IMR-90 (cell line): ENCODE results near the gene SLC25A6. TPM values are rescaled to one million over a fixed set of nuclear protein-coding genes. Genes with fewer than 3 reads are reported as not detected.
A peak's percentile ranks its signal among the peaks of the same experiment; 100 is the strongest.
"Not testable (repeated sequence)": the region's sequence is repeated elsewhere in the genome, so short reads cannot be mapped to it uniquely, and the experiment has no call there.

Source experiments
- ATAC-seq: fragments of 200-7000 bp; cut with Tn5 transposase; 2 replicates; pipeline ENCODE4 v1.9.1; 2020; ENCODE audit warnings: low read depth, mild to moderate bottlenecking, moderate library complexity
- BruUV-seq: library from RNA; stranded (reverse); fragments of 400-500 nt; replicated peaks from 2 replicates; lab custom pipeline; 2021; lab: Mats Ljungman, UMichigan
- CTCF ChIA-PET: fragments of 300-600 bp; formaldehyde crosslinking; extraction: SDS; loops from one replicate; lab custom pipeline; 2021; ENCODE audit warnings: antibody characterized with exemption; lab: Yijun Ruan, JAX
- POLR2A ChIA-PET: fragments of 300-600 bp; sonication (Branson Sonifier 250); formaldehyde crosslinking; loops from one replicate; lab custom pipeline; 2022; ENCODE audit warnings: antibody characterized with exemption; ENCODE audit not compliant: unreplicated experiment; lab: Charles Lee
- DNase-seq: peaks from one replicate; pipeline ENCODE4 v3.0.0; 2013
- H2AFZ ChIP-seq: replicated peaks from 2 replicates; pipeline ENCODE3; 2013; ENCODE audit warnings: low read length, mild to moderate bottlenecking; ENCODE audit not compliant: poor library complexity
- H2AK5ac ChIP-seq: 2 replicates; pipeline ENCODE4 v1.6.1; 2013; ENCODE audit warnings: low read depth, low read length, inconsistent platforms
- H2AK9ac ChIP-seq: replicated peaks from 2 replicates; pipeline ENCODE3; 2013; ENCODE audit warnings: mild to moderate bottlenecking, low read depth, low read length, moderate library complexity; ENCODE audit not compliant: poor library complexity
- H2BK120ac ChIP-seq: 2 replicates; pipeline ENCODE4 v1.6.1; 2013; ENCODE audit warnings: low read depth, low read length, inconsistent platforms
- H2BK15ac ChIP-seq: 3 replicates; pipeline ENCODE4 v1.6.1; 2013; ENCODE audit warnings: low read depth, low read length, inconsistent platforms
- H2BK20ac ChIP-seq: 2 replicates; pipeline ENCODE4 v1.6.1; 2013; ENCODE audit warnings: low read depth, mild to moderate bottlenecking, inconsistent platforms, low read length, moderate library complexity
- H2BK5ac ChIP-seq: 2 replicates; pipeline ENCODE4 v1.6.1; 2013; ENCODE audit warnings: mild to moderate bottlenecking, low read depth, low read length, inconsistent platforms; ENCODE audit not compliant: poor library complexity, severe bottlenecking
- H3K14ac ChIP-seq: replicated peaks from 2 replicates; pipeline ENCODE4 v1.6.1; 2013; ENCODE audit warnings: low read depth, low read length, inconsistent platforms
- H3K18ac ChIP-seq: 2 replicates; pipeline ENCODE4 v1.6.1; 2013; ENCODE audit warnings: low read depth, low read length, control low read depth
- H3K23ac ChIP-seq: 2 replicates; pipeline ENCODE4 v1.6.1; 2013; ENCODE audit warnings: low read depth, low read length, inconsistent platforms
- H3K27ac ChIP-seq: 2 replicates; pipeline ENCODE4 v1.5.1; 2013; ENCODE audit warnings: mild to moderate bottlenecking, control low read depth, low read length; ENCODE audit not compliant: insufficient read depth
- H3K27me3 ChIP-seq: 2 replicates; pipeline ENCODE4 v1.6.1; 2013; ENCODE audit warnings: low read length; ENCODE audit not compliant: control insufficient read depth, insufficient read depth
- H3K36me3 ChIP-seq: 2 replicates; pipeline ENCODE4 v1.6.1; 2013; ENCODE audit warnings: low read length, mixed read lengths; ENCODE audit not compliant: control insufficient read depth, insufficient read depth
- H3K4ac ChIP-seq: 2 replicates; pipeline ENCODE4 v1.6.1; 2013; ENCODE audit warnings: low read depth, low read length, inconsistent platforms
- H3K4me1 ChIP-seq: 2 replicates; pipeline ENCODE4 v1.6.1; 2013; ENCODE audit warnings: low read length, mixed read lengths; ENCODE audit not compliant: control insufficient read depth, insufficient read depth
- H3K4me2 ChIP-seq: 2 replicates; pipeline ENCODE4 v1.6.1; 2013; ENCODE audit warnings: low read depth, mild to moderate bottlenecking, control low read depth, low read length, moderate library complexity
- H3K4me3 ChIP-seq: 2 replicates; pipeline ENCODE4 v1.5.1; 2013; ENCODE audit warnings: low read depth, mild to moderate bottlenecking, control low read depth, low read length, moderate library complexity; ENCODE audit not compliant: insufficient read depth
- H3K56ac ChIP-seq: 2 replicates; pipeline ENCODE4 v1.6.1; 2013; ENCODE audit warnings: low read length, inconsistent platforms; ENCODE audit not compliant: insufficient read depth; ENCODE audit errors: extremely low read depth
- H3K79me1 ChIP-seq, 2 experiments: 2 replicates each; pipeline ENCODE4 v1.6.1; 2013; ENCODE audit warnings: low read length in 2 of 2, inconsistent platforms in 1 of 2, low read depth in 1 of 2
- H3K9ac ChIP-seq: 2 replicates; pipeline ENCODE4 v1.6.1; 2013; ENCODE audit warnings: low read depth, low read length, control low read depth
- H3K9me1 ChIP-seq: 2 replicates; pipeline ENCODE4 v1.6.1; 2013; ENCODE audit warnings: low read length, inconsistent platforms; ENCODE audit not compliant: insufficient read depth
- H3K9me3 ChIP-seq: 2 replicates; pipeline ENCODE4 v1.6.1; 2013; ENCODE audit warnings: low read length; ENCODE audit not compliant: control insufficient read depth, insufficient read depth
- H4K20me1 ChIP-seq: 2 replicates; pipeline ENCODE4 v1.6.1; 2013; ENCODE audit warnings: low read length, inconsistent platforms; ENCODE audit not compliant: insufficient read depth
- H4K5ac ChIP-seq: 2 replicates; pipeline ENCODE4 v1.6.1; 2013; ENCODE audit warnings: mild to moderate bottlenecking, low read depth, low read length, control low read depth
- H4K8ac ChIP-seq, 2 experiments: 2 replicates each; pipeline ENCODE4 v1.6.1; 2013; ENCODE audit warnings: low read depth in 2 of 2, low read length in 2 of 2, control low read depth in 1 of 2, inconsistent platforms in 1 of 2
- H4K91ac ChIP-seq: 2 replicates; pipeline ENCODE4 v1.6.1; 2013; ENCODE audit warnings: low read depth, low read length, inconsistent platforms; ENCODE audit not compliant: insufficient read depth
- WGBS, 2 experiments: methylation state at CpG; one replicate each; pipeline versions ENCODE4 v1.1.5 to v1.1.7; 2013; ENCODE audit warnings: missing lambda C conversion rate in 2 of 2; ENCODE audit not compliant: insufficient read length in 1 of 2; ENCODE audit errors: extremely low coverage in 2 of 2; 5-methylcytosine and 5-hydroxymethylcytosine counted together
- dilution Hi-C: fragments of 300-500 bp; cut with HindIII; formaldehyde crosslinking; loops from one replicate; pipeline ENCODE4 v1.14.3; 2018; ENCODE audit warnings: low sequenced_read_pairs; ENCODE audit not compliant: unreplicated experiment
- in situ Hi-C: fragments of 300-500 bp; cut with MboI; formaldehyde crosslinking; loops from 3 replicates; pipeline ENCODE4 v1.14.3; 2019; ENCODE audit warnings: low sequenced_read_pairs, inconsistent platforms, mixed read lengths
- intact Hi-C: fragments of 100-400 bp; cut with micrococcal nuclease; formaldehyde crosslinking; loops from 2 replicates; pipeline ENCODE4 v1.10.0; 2022
- polyA plus RNA-seq, 3 experiments: library from polyadenylated mRNA; depleted of rRNA; stranded (reverse); fragments of >200 nt; gene quantifications; 2 replicates each; pipeline ENCODE4 v1.2.3, GENCODE V29; 2012; ENCODE audit warnings: low replicate concordance in 1 of 3
- total RNA-seq: library from RNA; depleted of rRNA; stranded (reverse); fragments of >200 nt; gene quantifications from 2 replicates; pipeline ENCODE4 v1.2.3, GENCODE V29; 2012

SLC25A6 gene
- total and polyA plus RNA-seq, 2 of the 4 experiments (the other 2 are of a cell fraction): 166 to 565 TPM

GRCh38 chrX:1405769-1406168 is 13.9 kb upstream of the SLC25A6 start:
- CTCF ChIA-PET, H3K14ac ChIP-seq, H2AFZ ChIP-seq, intact Hi-C loops, H2BK20ac ChIP-seq, H3K4me1 ChIP-seq, H3K79me1 ChIP-seq, H2BK15ac ChIP-seq, in situ Hi-C loops, H3K4ac ChIP-seq, POLR2A ChIA-PET, dilution Hi-C loops, H3K4me3 ChIP-seq, H3K9me1 ChIP-seq, H3K9me3 ChIP-seq, ATAC-seq, DNase-seq, H3K27me3 ChIP-seq, H2BK120ac ChIP-seq, H3K18ac ChIP-seq, H2AK5ac ChIP-seq, H4K8ac ChIP-seq, H3K27ac ChIP-seq, H4K20me1 ChIP-seq, H3K23ac ChIP-seq, H2AK9ac ChIP-seq, H4K5ac ChIP-seq, BruUV-seq, H3K4me2 ChIP-seq, H3K9ac ChIP-seq, H3K56ac ChIP-seq, H4K91ac ChIP-seq: not testable (repeated sequence)
- 96 to 100% methylated on average over 1 to 2 of the region's 2 CpGs for WGBS, 2 experiments
- H2BK5ac ChIP-seq: peak overlapping the region; percentile 50
- H3K36me3 ChIP-seq: peaks cover 25% of the 10 kb centered on the region

GRCh38 chrX:1403867-1404266 is 12.0 kb upstream of the SLC25A6 start:
- H3K27ac ChIP-seq, H3K79me1 ChIP-seq, H3K27me3 ChIP-seq, H3K9me1 ChIP-seq, H4K20me1 ChIP-seq, H3K4me3 ChIP-seq, in situ Hi-C loops, H3K14ac ChIP-seq, BruUV-seq, H3K18ac ChIP-seq, H3K4me1 ChIP-seq, H3K23ac ChIP-seq, POLR2A ChIA-PET, H2AFZ ChIP-seq, H3K9ac ChIP-seq, H4K5ac ChIP-seq, H2AK5ac ChIP-seq, H2BK15ac ChIP-seq, H2AK9ac ChIP-seq, H3K56ac ChIP-seq, H3K4ac ChIP-seq, intact Hi-C loops, ATAC-seq, dilution Hi-C loops, H3K9me3 ChIP-seq, H4K8ac ChIP-seq, DNase-seq, H2BK120ac ChIP-seq, H4K91ac ChIP-seq, H3K4me2 ChIP-seq, H2BK20ac ChIP-seq, CTCF ChIA-PET: not testable (repeated sequence)
- WGBS, 2 experiments: 100% methylated on average over 1 to 3 of the region's 3 CpGs
- peak overlapping the region; percentile 50 for H2BK5ac ChIP-seq
- H3K36me3 ChIP-seq: peaks cover 26% of the 10 kb centered on the region
